ENCODE results near the gene TEDDM1. TPM values are rescaled to one million over a fixed set of nuclear protein-coding genes. Genes with fewer than 3 reads are reported as not detected.

TEDDM1 gene, protein sequence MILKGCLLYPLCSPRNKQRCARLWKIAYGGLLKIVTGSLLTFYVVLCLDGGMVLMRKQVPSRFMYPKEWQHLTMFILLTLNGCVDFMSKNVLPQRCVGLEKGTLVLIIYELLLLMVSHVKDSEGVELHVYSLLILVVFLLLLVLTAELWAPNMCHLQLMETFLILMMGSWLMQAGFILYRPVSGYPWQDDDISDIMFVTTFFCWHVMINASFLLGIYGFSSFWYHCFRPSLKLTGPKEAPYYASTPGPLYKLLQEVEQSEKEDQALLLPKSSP
- total RNA-seq, result not detected in 2 replicates

DNA sequence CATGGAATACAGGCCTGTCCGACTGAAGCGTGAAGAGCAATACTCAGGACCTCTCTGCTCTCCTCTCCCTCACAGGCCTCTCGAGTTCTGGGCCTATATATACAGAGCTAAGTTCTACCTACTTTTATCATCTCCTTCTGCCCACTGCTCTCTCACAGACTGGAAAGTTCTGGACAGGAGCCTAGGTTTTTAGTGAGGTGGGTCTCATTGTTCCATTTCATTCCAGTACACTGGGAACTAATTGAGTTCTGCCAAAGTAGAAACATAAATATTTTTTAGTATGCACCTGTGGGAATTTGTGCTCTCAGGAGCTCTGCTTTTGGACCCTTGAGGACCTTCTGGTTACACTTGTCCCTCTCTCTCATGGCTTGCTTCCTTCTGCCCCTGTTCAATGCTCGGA, at the start of gene TEDDM1:
Gene TEDDM1 (minus strand): TSS at position 101 of the 400 bp plus-strand sequence. CDS start 182 bp downstream, outside the sequence.

DNA sequence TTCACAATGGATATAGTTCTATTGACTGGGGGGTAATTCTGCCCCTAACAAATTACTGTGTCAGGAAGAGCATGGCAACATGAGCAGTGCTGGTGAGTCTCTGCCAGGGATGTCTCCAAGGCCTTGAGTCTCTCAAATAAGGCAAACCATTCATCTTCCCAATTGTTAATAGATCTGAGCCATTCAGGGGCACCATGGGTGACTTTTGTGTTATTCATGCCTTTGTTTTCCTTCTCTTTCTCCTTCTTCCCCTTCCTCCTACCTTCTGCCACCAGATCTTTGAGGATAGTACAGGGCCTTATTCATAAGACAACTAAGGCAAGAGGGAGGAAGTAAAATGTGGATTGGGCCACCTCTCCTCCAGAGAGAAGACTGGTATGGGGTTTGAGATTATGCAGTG, 49.6 kb upstream of the TEDDM1 start, which contains the start of gene RGSL1:
Gene RGSL1 (plus strand): TSS at position 60 of the 400 bp plus-strand sequence. CDS start 20 bp downstream, at position 80.

DNA sequence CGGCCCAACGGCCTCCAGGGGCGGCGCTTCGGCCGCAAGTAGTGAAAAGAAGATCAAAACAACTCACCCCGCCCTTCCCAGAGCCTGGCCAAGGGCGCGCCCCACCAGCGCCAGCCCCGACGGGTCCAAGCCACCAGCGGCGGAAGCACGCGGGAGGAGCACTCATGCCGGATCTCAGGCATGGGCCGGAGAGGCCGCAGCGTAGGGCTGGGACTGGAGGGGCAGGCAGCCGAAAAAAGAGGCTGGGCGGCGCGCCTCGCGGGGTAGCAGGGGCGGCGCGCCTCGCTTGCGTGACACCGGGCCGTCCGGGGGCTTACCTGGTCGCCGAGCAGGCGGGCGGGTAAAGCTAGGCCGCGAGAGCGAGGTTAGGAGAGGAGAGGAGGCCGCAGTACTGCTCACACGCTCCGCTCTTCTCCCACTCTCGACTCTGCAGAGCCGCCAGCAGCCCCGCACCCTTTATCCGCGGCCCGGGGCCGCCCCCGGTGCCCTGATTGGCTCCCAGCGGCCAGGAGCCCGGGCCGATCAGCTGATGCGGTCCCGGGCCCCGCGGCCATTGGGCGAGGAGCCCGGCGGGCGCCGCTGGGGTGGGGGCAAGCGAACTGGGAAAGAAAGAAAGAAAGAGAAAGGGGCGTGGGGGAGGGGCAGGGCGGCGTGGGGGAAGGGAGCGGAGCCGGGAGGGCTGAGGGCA, 9.0 kb downstream of the TEDDM1 start, which contains the start of gene GLUL:
Gene GLUL (minus strand): TSS at position 429 of the 688 bp plus-strand sequence. CDS start 3,053 bp downstream, outside the sequence.

Other genes with a start within 250 kb of the TEDDM1 start
- gene GLUL, start 8.9 kb downstream of the TEDDM1 start, total RNA-seq, result 202 and 210 TPM in 2 replicates
- gene RGSL1, start 49.5 kb upstream of the TEDDM1 start, total RNA-seq, result not detected in 2 replicates
- 2.6 and 3.9 TPM in 2 replicates for gene RNASEL, start 188.6 kb upstream of the TEDDM1 start, total RNA-seq
- 0.39 and 0.40 TPM in 2 replicates for gene RGS16, start 203.7 kb upstream of the TEDDM1 start, total RNA-seq